GM18909 (cell line): Measurements from ENCODE around the gene CSTF2T.
"Not testable (repeated sequence)": the region's sequence is repeated elsewhere in the genome, so short reads cannot be mapped to it uniquely, and the experiment has no call there.

Experiments
- ATAC-seq: cut with Tn5 transposase; IDR thresholded peaks from one replicate; pipeline ENCODE4 v1.9.1; 2021; ENCODE audit warnings: mild to moderate bottlenecking; ENCODE audit not compliant: unreplicated experiment, poor library complexity

Gene CSTF2T

DNA sequence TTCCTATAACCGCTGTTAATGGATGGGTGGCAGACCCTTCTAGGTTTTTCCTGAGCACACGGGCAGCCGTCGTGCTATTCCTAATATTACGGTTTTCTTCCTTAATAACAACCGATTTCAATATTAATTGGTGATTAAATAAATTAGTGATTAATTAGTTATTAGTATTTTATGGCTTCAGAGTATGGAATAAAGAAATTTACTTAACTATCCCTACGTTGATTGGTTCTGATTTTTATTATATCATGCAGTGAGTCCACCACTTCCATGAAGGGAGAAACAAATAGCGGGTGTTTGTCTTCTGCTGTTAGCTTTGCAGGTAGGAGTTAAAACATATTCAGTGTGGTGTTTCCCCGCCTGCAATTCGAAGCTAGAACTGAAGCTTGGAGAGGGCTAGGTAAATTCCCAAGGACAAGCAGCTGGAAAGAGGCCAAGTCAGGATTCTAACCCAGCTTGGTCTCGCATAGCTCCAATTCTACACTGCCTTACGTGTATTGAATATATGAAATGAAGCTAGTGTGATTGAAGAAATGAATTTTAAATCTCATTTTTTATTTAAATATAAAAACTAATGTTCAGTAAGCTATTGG is 928 bp upstream of the CSTF2T start:
- ATAC-seq = no peak

DNA sequence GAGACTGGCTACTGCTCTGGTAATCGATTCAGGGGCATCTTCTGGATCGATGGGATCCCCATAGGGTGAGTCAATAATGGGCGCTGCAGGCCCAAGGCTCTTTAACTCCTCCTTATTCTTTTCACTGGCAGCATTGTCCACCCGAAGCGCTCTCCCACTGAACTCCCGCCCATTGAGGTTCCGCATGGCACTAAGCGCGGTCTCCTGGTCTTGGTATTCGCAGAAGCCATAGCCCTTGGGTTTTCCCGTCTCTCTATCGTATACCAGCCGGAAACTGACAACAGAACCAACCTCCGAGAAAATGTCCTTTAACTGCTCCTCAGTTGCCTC is 285 bp downstream of the CSTF2T start:
- ATAC-seq = peak; percentile 33

DNA sequence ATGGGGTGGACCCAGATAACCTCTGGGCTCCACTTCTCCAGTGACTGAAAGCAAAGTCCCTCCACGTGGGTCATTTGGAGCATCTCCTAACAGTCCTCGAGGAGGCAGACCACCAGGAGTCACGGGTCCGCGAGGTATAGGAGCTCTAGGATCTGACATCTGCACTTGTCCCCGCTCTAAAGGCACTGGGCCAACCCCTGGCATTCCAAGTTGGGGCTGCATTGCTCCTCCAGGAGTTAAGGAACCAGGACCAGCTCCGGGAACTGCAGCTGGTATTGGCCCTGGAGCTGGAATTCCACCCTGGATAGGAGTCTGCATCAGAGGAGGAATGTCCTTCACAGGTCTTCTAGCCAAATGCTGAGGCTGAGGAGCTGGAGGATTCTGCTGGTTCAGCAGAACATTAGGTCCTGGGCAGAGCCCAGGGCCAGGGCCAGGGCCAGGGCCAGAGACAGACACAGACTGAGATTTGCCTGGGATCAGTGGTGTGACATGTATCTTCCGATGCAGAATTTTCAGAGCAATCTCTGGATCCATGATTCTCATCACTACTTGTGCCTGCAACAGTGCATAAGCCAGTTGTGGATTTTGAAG is 827 bp downstream of the CSTF2T start:
- ATAC-seq = no peak

DNA sequence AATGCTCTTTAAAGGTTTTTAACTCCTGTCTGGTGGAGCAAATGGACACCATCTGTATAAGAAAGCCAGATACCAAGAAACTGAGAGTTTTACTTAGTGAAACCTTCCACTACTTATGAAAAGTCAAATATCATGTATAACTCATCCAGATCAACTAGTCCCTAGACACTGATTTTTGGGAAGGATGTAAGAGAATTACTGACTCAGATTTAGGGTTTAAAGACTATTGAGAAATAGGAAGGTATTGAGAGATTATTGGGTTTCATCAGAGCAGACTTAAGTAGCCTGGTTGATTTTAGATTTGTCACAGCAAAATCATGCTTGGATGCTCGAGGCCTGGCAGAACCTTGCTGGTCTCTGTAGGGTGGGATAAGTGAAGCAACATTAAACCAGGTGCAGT is 3.1 kb downstream of the CSTF2T start:
- no peak for ATAC-seq

DNA sequence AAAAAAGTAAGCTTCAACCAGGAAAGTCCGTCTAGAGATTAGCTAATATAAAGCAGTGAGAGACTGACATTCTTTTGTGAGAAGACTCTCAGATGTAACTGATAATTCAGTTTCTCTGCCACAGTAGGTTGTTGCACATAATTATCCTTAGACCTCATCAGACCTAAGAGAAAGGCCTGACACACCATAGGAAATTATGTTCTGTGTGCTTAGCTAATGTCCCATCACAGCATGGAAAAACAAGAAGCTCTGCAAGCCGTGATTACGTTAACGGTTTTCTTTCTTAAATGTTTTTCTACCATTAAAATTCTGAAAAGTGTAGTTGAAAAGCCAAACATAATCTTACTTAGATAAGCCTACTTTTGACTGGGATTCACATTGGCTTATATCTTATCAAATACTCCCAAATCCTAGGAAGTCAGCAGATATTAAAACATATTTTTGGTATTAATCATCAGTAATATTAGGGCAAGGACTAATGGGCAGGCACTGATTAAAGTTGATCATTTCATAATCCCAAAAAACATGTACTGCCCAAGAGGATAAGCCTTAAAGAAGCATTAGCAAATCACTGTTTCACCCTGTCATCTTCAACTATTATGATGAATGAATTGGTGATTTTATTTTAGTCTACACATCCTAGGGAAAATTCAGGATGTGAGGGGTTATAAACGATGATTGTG is 5.2 kb downstream of the CSTF2T start:
- no peak for ATAC-seq

DNA sequence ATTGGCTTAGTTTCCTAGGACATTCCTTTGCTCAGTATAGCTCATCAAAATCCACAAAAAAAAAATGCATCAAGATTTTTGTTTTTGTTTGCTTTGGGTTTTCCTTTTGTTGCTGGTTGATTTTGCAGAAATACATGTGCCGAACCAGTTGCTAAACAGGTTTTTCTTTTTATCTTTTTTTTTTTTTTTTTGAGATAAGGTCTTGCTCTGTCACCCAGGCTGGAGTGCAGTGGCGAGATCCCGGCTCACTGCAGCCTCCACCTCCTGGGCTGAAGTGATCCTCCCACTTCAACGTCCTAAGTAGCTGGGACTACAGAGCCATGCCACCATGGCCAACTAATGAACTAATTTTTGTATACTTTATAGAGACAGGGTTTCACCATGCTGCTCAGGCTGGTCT is 8.3 kb downstream of the CSTF2T start:
- no peak for ATAC-seq

DNA sequence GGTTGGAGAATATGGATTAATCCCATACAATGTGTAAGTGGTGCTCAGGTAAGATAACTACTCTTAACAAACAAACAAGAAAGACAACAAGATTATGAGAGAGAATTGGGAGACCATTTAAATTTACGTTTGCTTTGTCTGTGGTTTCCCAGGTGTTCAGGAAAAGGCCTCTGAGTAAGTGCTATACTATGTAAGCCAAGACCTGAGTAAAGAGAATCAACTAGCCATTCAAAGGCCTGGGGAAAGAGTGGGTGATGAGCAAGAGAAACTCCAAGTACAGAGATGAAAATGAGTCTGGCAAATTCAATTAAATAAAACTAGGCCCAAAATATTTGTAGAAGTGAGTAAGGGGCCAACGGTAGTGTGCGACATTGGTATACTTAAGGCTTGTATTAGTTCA is 9.9 kb downstream of the CSTF2T start:
- ATAC-seq = no peak

DNA sequence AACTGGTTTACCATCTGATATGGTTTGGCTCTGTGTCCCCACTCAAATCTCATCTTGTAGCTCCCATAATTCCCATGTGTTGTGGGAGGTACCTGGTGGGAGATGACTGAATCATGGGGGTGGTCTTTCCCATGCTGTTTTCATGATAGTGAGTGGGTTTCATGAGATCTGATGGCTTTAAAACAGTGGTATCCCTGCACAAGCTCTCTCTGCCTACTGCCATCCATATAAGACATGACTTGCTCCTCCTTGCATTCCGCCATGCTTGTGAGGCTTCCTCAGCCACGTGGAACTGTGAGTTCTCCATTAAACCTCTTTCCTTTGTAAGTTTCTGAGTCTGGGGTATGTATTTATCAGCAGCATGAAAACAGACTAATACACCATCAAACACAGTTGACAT is 10.6 kb downstream of the CSTF2T start:
- ATAC-seq = not testable (repeated sequence)

DNA sequence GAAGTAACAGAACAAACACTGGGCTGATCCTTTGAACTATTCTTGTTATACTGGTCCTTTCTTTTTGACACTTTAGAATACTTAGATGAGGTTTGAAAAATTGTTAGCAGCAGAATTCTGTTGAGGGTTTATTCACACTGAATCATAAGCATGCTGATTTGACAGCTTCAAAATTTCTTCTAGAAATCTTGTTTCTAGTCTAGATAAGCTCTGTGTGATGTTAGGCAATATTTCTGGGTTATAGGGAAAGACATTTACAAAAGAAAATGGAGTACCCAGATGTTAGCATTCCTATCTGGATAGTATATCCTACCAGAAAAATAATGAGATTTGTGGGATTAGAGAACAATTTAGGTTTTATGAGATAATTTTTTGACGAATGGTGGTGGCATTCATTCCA is 12.1 kb downstream of the CSTF2T start:
- ATAC-seq = no peak

DNA sequence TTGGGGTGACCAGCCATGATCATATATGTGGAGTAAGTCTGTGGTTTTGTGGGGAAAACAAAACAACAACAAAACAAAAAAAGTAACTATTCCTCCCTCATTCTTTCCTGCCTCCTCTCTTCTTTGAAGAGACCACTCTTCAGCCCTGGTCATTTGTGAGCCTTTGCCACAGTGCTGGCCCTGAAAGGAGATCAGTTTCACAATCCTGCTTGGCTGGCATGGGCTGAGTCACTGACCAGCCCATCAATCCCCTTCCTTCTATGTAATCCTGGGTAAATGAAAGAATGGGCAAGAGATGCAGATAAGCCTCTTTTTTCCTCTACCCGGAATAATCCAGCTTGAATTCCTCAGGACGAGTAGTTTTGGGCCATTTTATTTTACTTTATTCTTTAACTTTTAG is 13.6 kb downstream of the CSTF2T start:
- ATAC-seq = no peak

DNA sequence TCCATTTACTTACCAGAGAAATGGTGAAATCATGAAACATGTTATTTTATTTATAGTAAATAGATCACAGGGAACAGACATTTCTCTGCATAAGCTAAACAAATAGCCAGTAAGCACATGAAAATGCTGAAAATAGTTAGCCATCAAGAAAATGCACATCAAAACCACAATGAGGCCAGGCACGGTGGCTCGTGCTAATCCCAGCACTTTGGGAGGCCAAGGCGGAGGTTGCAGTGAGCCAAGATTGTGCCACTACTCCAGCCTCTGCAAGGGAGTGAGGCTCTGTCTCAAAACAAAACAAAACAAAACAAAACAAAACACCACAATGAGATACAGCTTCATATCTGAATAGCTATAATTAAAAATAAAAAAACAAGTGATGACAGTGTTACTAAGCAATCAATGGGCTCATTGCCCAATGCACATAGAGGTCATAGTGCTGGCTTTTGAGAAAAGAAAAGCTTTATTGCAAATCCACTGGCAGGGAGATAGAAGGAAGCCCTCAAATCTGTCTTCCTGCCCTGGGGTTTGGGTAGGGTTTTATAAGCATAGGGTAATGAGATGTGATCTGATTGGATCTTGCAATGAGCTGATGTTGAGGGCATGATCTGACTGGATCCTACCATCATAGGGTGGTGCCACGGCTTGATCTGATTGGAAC is 16.2 kb downstream of the CSTF2T start:
- ATAC-seq = no peak

DNA sequence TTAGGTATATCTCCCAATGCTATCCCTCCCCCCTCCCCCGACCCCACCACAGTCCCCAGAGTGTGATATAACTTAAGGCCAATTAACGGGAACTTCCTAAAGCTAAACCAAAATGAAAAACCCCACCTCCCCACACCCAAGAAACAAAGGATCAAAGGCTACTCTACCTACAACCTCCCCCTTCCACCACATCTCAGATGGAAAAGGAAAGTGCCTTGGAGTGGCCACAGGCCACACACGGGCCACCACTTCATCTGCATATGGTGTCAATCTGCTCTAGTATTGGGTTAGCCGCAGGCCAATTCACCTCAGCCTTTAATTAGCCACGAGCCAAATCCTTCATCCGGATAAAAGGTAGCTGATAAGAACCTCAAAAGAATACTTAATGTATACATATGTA is 19.6 kb downstream of the CSTF2T start:
- no peak for ATAC-seq

DNA sequence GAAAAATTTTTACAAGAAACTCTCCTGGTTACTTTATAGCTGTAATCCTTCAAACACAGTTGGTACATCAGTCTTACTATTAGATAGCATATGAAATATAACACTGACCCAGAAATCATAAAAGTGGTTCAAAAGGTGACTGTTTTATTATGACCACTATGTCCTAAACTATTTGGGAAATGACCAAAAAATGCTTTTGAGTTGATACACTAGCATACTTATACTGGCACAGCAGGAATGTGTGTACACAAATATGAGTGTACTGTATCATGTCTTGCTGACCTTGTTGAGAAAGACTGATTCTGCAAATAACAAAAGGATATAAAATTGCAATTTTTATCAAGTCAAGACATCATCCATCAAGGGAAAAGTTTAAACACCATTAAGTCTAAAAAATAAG is 24.3 kb downstream of the CSTF2T start:
- no peak for ATAC-seq

DNA sequence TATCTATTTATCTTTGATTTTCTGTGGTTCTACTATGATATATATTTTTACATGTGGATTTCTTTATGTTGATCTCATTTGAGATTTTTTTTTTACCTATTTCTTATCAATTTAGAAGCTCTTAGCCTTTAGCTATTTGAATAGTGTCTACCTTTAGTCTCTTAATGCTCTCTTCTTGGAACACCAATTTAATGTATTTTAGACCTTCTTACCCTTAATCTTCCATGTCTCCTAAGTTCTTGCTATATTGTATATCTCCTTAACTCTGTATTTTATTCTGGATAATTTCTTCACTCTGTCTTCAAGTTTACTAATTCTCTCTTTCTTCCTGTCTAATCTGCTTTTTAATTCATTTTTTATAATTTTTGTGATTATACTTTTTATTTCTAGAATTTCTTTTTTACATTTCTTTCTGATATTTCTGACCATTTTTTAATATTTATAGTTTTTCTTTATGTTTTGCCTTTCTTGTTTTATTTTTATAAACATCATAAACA is 27.3 kb downstream of the CSTF2T start:
- no peak for ATAC-seq

DNA sequence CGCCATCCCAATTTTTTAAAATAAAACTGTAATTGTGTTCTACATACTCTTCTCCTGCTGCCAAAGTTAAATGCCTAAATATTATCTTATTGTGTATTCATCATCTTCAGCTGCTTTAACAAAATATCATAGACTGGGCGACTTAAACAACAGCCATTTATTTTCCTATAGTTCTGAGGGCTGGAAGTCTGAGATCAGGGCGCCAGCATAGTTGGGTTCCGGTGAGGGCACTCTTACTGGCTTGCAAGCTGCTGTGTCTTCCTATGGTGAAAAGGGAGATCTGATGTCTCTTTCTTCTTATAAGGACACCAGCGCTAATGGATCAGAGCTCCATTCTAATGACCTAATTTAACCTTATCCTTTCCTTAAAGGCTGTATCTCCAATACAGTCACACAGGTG is 30.4 kb downstream of the CSTF2T start:
- ATAC-seq = no peak

DNA sequence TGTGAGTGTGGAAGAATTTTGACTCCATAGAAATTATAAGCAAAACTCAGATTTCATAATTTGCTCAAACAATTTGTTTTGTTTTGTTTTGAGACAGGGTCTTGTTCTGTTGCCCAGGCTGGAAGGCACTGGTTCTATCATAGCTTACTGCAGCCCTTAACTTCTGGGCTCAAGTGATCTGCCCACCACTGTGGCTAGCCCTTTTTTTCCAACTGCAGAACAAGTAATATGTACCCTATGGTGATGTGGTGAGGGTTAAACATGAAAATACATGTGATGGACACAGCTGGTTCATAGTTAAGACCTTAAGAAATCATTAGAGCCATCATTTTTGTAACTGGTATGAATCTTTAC is 31.1 kb downstream of the CSTF2T start:
- ATAC-seq = no peak

DNA sequence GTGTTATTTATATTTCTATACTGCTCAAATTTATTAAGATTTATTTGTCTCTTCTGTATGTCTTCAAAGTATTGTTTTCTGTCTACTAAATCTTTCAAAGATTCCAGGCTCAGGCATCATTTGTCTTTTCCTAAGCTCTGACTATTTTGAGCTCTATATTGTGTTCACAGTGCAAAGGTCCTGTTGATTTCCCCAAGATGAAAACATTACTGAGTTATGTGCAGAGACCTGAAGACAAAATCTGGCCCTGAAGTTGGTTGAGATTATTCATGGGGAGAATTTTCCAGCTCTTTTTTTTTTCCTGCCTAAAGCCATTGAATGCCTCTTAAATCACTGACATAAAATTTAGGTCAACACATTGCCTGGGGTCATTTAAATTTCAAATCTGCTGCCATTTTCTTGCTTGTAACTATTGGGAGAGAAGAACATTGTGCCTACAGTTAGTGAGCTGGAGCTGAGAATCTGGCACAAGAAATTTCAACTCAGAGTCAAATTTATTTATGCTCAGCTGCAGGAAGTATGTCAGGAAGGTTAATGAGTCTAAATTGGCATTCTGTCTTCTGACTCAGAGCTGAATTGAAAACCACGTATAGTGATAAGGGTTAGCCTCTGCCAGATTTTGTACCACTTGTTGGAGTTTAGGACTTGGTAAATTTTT is 31.6 kb downstream of the CSTF2T start:
- ATAC-seq = no peak

DNA sequence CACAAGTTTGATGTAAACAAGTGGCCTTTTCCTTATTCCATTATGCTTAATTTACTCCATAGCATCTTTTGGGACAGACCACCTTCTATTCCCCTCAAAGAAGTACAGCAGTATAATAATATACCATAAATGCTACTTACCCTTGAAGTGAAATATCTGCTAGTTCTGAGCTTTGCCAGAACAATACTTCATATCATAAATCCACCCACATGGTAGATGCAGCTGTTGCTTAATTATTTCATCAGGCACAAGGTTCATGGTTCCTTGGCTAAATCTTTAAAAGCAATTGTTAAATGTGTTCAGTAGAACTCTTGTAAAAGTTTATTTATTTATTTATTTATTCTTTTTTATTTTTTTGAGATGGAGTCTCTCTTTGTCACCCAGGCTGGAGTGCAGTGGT is 32.9 kb downstream of the CSTF2T start:
- no peak for ATAC-seq

DNA sequence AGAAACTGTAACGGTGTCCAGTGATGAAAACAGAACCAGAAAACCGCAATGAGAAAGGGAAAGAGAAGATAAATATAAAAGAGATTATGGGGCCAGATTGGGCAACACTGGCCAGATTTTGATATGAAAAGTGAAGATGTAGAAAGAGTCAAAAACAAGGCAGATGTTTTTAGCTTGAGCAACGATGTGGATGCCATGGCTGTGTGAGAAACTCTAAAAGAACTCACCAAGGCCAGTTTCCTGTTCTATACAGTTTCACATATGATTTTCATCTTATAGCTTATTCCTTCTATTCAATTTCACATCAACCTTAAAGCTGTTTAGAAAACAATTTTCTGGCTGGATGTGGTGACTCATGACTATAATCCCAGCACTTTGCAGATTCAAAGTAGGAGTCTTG is 36.3 kb downstream of the CSTF2T start:
- ATAC-seq = no peak

DNA sequence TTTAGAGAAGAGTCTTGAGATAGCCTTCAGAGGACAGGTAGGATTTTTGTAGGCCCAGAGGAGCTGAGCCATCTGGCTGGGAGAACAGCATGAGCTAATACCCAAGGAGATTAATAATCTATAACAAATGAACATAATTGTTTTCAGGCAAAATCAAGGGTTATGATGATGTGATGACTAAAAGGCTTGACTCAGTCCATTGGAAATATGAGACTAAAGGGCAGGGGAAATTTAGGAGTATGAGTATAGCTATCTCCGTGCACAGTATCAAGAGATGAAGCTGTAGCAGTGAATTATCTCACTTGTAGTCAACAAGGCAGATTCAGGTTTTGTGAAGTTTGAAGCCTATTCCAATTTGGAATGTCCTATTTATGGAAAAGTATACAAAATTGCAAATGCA is 40.1 kb downstream of the CSTF2T start:
- no peak for ATAC-seq

DNA sequence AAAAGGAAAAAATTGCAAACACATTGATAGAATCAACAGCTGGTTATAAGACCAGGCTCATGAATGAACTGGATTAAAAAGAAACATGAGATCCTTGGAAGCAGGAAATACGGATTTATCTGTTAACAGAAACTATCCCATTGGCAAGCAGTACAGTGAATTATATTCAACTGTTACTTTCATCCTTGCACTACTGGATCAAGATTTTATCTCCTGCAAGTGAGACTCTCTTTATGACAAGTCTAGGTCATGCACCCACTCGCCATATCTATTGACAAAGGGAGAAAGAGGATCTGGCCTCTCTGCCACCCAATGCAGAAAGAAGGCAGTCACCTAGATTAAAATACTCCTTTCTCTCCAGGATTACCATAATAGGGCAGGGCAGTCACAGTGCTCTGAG is 41.4 kb downstream of the CSTF2T start:
- no peak for ATAC-seq
